ENCODE results near the gene STRIP1. TPM values are rescaled to one million over a fixed set of nuclear protein-coding genes. Genes with fewer than 3 reads are reported as not detected.
"Not testable (repeated sequence)": the region's sequence is repeated elsewhere in the genome, so short reads cannot be mapped to it uniquely, and the experiment has no call there.

STRIP1 gene
- total and polyA plus RNA-seq, 8 donors = 32.7 to 59.7 (median 52.3) TPM

GRCh38 chr1:110074166-110074565, 39.7 kb downstream of the STRIP1 start:
- no peak overlapping the region for H3K27ac ChIP-seq
- TF ChIP-seq CTCF (IDR thresholded peaks at IDR 0.05) = no peak
- no peaks in the 10 kb centered on the region for H3K9me3 ChIP-seq
- H3K36me3 ChIP-seq = no peaks in the 10 kb centered on the region
- no peak overlapping the region for H3K4me3 ChIP-seq
- ATAC-seq (no peak), DNase-seq (no peak)
- H3K27me3 ChIP-seq = peaks cover 35 to 59% of the 10 kb centered on the region in 2 donors
- H3K4me1 ChIP-seq = peaks cover 6 to 17% of the 10 kb centered on the region in 2 donors
- intact Hi-C loops (cut with DNase I) = no loop called here

GRCh38 chr1:110076789-110077500, 42.5 kb downstream of the STRIP1 start:
- ATAC-seq = no peak
- peaks cover 8 to 33% of the 10 kb centered on the region in 2 donors for H3K27me3 ChIP-seq
- no peaks in the 10 kb centered on the region for H3K9me3 ChIP-seq
- no peaks in the 10 kb centered on the region for H3K36me3 ChIP-seq
- H3K4me1 ChIP-seq = no peaks in the 10 kb centered on the region
- intact Hi-C loops (cut with DNase I) = no loop called here
- H3K27ac ChIP-seq = no peak overlapping the region
- no peak overlapping the region for H3K4me3 ChIP-seq
- no peak for TF ChIP-seq CTCF (IDR thresholded peaks at IDR 0.05)
- no peak for DNase-seq

GRCh38 chr1:110079995-110080394, 45.6 kb downstream of the STRIP1 start:
- H3K9me3 ChIP-seq; ATAC-seq; H3K27ac ChIP-seq; intact Hi-C loops (cut with DNase I); H3K4me3 ChIP-seq; H3K36me3 ChIP-seq; DNase-seq: not testable (repeated sequence)
- Histone ChIP-seq H3K4me1 (peaks cover 0 to 19% of the 10 kb centered on the region in 2 donors), H3K27me3 (peaks cover 7 to 45% of the 10 kb centered on the region in 2 donors)

- Histone ChIP-seq H3K27ac (no peak overlapping the region), H3K36me3 (no peaks in the 10 kb centered on the region), H3K9me3 (no peaks in the 10 kb centered on the region), H3K4me3 (no peak overlapping the region), H3K27me3 (peaks cover 7 to 51% of the 10 kb centered on the region in 2 donors), H3K4me1 (peaks cover 0 to 21% of the 10 kb centered on the region in 2 donors)
- no peak for DNase-seq
- intact Hi-C loops (cut with DNase I) = no loop called here
- TF ChIP-seq CTCF (IDR thresholded peaks at IDR 0.05) = no peak
- ATAC-seq = no peak
These were observed 46.6 kb downstream of the STRIP1 start for GRCh38 chr1:110081061-110081460.

- peaks cover 7 to 54% of the 10 kb centered on the region in 2 donors for H3K27me3 ChIP-seq
- TF ChIP-seq CTCF (IDR thresholded peaks at IDR 0.05) = no peak
- no peaks in the 10 kb centered on the region for H3K9me3 ChIP-seq
- H3K4me3 ChIP-seq = no peak overlapping the region
- no peaks in the 10 kb centered on the region for H3K36me3 ChIP-seq
- no peak overlapping the region for H3K27ac ChIP-seq
- ATAC-seq = no peak
- intact Hi-C loops (cut with DNase I) = no loop called here
- DNase-seq = no peak
- H3K4me1 ChIP-seq = peaks cover 0 to 21% of the 10 kb centered on the region in 2 donors
These were observed 48.1 kb downstream of the STRIP1 start for GRCh38 chr1:110082477-110082876.

All from left lung (tissue), 10 donors.